GM18502 (cell line): Measurements from ENCODE around the gene RNF113A.
"Not testable (repeated sequence)": the region's sequence is repeated elsewhere in the genome, so short reads cannot be mapped to it uniquely, and the experiment has no call there.

Experiments used
- ATAC-seq: cut with Tn5 transposase; IDR thresholded peaks from one replicate; pipeline ENCODE4 v1.9.1; 2021; ENCODE audit warnings: mild to moderate bottlenecking; ENCODE audit not compliant: unreplicated experiment, poor library complexity

RNF113A gene

GRCh38 chrX:119852382-119853353, 18.9 kb downstream of the RNF113A start, which contains the start of gene UPF3B:
Gene UPF3B, minus strand, starts transcription at chrX:119852963. Its CDS starts 35 bp downstream, at chrX:119852928.
- peak; percentile 95 for ATAC-seq

- ATAC-seq: no peak
Measured at GRCh38 chrX:119833905-119834304, 37.6 kb downstream of the RNF113A start.

GRCh38 chrX:119828446-119828845, 43.1 kb downstream of the RNF113A start:
- ATAC-seq: no peak

- ATAC-seq: no peak
Measured at GRCh38 chrX:119826399-119826959, 45.1 kb downstream of the RNF113A start.

GRCh38 chrX:119824221-119824620, 47.3 kb downstream of the RNF113A start:
- ATAC-seq: not testable (repeated sequence)

GRCh38 chrX:119821703-119822102, 49.8 kb downstream of the RNF113A start:
- ATAC-seq: peak; percentile 97
